Nephron progenitor cell (in vitro differentiated cells): Measurements from ENCODE around the gene BYSL.

Source experiments
- DNase-seq: peaks from one replicate; pipeline ENCODE4 v3.0.0; 2021
- H3K27ac Mint-ChIP-seq: 2 replicates; pipeline ENCODE4 v1.8.0; 2021; ENCODE audit warnings: mild to moderate bottlenecking, moderate library complexity, mixed read lengths
- H3K27me3 Mint-ChIP-seq: 2 replicates; pipeline ENCODE4 v1.8.0; 2021; ENCODE audit warnings: mild to moderate bottlenecking, low read depth, mixed read lengths; ENCODE audit not compliant: poor library complexity
- H3K36me3 Mint-ChIP-seq: 2 replicates; pipeline ENCODE4 v1.8.0; 2021; ENCODE audit warnings: low read depth, mixed read lengths
- H3K4me1 Mint-ChIP-seq: 2 replicates; pipeline ENCODE4 v1.8.0; 2021; ENCODE audit warnings: mixed read lengths
- H3K4me3 Mint-ChIP-seq: 2 replicates; pipeline ENCODE4 v1.8.0; 2021; ENCODE audit warnings: mild to moderate bottlenecking, moderate library complexity, mixed read lengths
- H3K9me3 Mint-ChIP-seq: 2 replicates; pipeline ENCODE4 v1.8.0; 2021; ENCODE audit warnings: mild to moderate bottlenecking, moderate library complexity, mixed read lengths
- CTCF ChIP-seq: fragments of 200-600 bp; sonication (generic); IDR thresholded peaks from 2 replicates; pipeline ENCODE4 v1.5.0; 2021; ENCODE audit warnings: antibody characterized with exemption

BYSL gene

GRCh38 chr6:41920921-41921711, at the start of gene BYSL, which contains the start of gene MED20:
BYSL (plus strand) TSS chr6:41921499; CDS start chr6:41921563, 64 bp downstream.
MED20 (minus strand) TSS chr6:41921139; CDS start chr6:41921018, 121 bp downstream.
- Mint-ChIP-seq H3K9me3 (no peaks in the 10 kb centered on the region), H3K36me3 (peaks cover 26% of the 10 kb centered on the region), H3K4me3 (peak within 1 kb of the TSS; percentile 100), H3K4me1 (peaks cover 50% of the 10 kb centered on the region), H3K27ac (peak within 1 kb of the TSS; percentile 100), H3K27me3 (no peaks in the 10 kb centered on the region)
- DNase-seq, result peak; percentile 96
- peak; percentile 98 for TF ChIP-seq CTCF

- no peaks in the 10 kb centered on the region for H3K9me3 Mint-ChIP-seq
- DNase-seq, result no peak
- no peak for TF ChIP-seq CTCF
- H3K36me3 Mint-ChIP-seq, result peaks cover 48% of the 10 kb centered on the region
- peaks cover 3% of the 10 kb centered on the region for H3K27me3 Mint-ChIP-seq
- H3K27ac Mint-ChIP-seq, result no peak overlapping the region
- no peaks in the 10 kb centered on the region for H3K4me1 Mint-ChIP-seq
- no peak overlapping the region for H3K4me3 Mint-ChIP-seq
These were observed 49.6 kb upstream of the BYSL start for GRCh38 chr6:41871691-41872090.

GRCh38 chr6:41872147-41872546, 49.2 kb upstream of the BYSL start:
- no peak for DNase-seq
- no peak for TF ChIP-seq CTCF
- no peak overlapping the region for H3K4me3 Mint-ChIP-seq

GRCh38 chr6:41874741-41875140, 46.6 kb upstream of the BYSL start:
- no peak overlapping the region for H3K27ac Mint-ChIP-seq
- no peaks in the 10 kb centered on the region for H3K27me3 Mint-ChIP-seq
- no peak overlapping the region for H3K4me3 Mint-ChIP-seq
- peaks cover 21% of the 10 kb centered on the region for H3K36me3 Mint-ChIP-seq
- TF ChIP-seq CTCF, result no peak
- DNase-seq, result no peak
- H3K4me1 Mint-ChIP-seq, result no peaks in the 10 kb centered on the region
- no peaks in the 10 kb centered on the region for H3K9me3 Mint-ChIP-seq

More at GRCh38 chr6:41872147-41872546, 49.2 kb upstream of the BYSL start:
- Mint-ChIP-seq H3K27me3 (peaks cover 3% of the 10 kb centered on the region), H3K4me1 (no peaks in the 10 kb centered on the region), H3K36me3 (peaks cover 43% of the 10 kb centered on the region), H3K9me3 (no peaks in the 10 kb centered on the region), H3K27ac (no peak overlapping the region)

GRCh38 chr6:41877051-41877680, 44.1 kb upstream of the BYSL start:
- Mint-ChIP-seq H3K4me3 (no peak overlapping the region), H3K27ac (no peak overlapping the region), H3K9me3 (no peaks in the 10 kb centered on the region), H3K27me3 (no peaks in the 10 kb centered on the region), H3K4me1 (no peaks in the 10 kb centered on the region), H3K36me3 (peaks cover 15% of the 10 kb centered on the region)
- no peak for TF ChIP-seq CTCF
- DNase-seq, result no peak
